ENCODE measurements around the gene CNTN1. TPM values are rescaled to one million over a fixed set of nuclear protein-coding genes. Genes with fewer than 3 reads are reported as not detected.

The CNTN1 gene
- total and polyA plus RNA-seq, 7 donors = 0.10 to 1.4 (median 0.23) TPM

- no peaks in the 10 kb centered on the region for H3K27me3 ChIP-seq (ENCODE audit: insufficient read depth in 3 of 3, low read length in 2 of 3)
- DNase-seq = no peak
- intact Hi-C loops (cut with DNase I) = no loop called here
- no peak overlapping the region for H3K27ac ChIP-seq
- TF ChIP-seq CTCF (IDR thresholded peaks at IDR 0.05) = no peak
- no peak overlapping the region for H3K4me3 ChIP-seq
- no peaks in the 10 kb centered on the region for H3K4me1 ChIP-seq
- ATAC-seq = no peak
- no peaks in the 10 kb centered on the region for H3K36me3 ChIP-seq (ENCODE audit: insufficient read depth in 1 of 2, low read depth in 1 of 2)
- H3K9me3 ChIP-seq = no peaks in the 10 kb centered on the region
These were observed 18.9 kb downstream of the CNTN1 start for GRCh38 chr12:40711121-40711520.

- no peak overlapping the region for H3K4me3 ChIP-seq
- H3K36me3 ChIP-seq (ENCODE audit: insufficient read depth in 1 of 2, low read depth in 1 of 2) = no peaks in the 10 kb centered on the region
- no peak for TF ChIP-seq CTCF (IDR thresholded peaks at IDR 0.05)
- no peaks in the 10 kb centered on the region for H3K27me3 ChIP-seq (ENCODE audit: insufficient read depth in 3 of 3, low read length in 2 of 3)
- H3K4me1 ChIP-seq = no peaks in the 10 kb centered on the region
- intact Hi-C loops (cut with DNase I) = no loop called here
- no peaks in the 10 kb centered on the region for H3K9me3 ChIP-seq
- ATAC-seq (no peak), DNase-seq (no peak)
- WGBS, 3 donors = 22 to 35% (median 29%) methylated on average over 1 of the region's 1 CpG
- H3K27ac ChIP-seq = no peak overlapping the region
These were observed 22.4 kb downstream of the CNTN1 start for GRCh38 chr12:40714636-40715035.

GRCh38 chr12:40716037-40716436 lies 23.8 kb downstream of the CNTN1 start:
- no peak for TF ChIP-seq CTCF (IDR thresholded peaks at IDR 0.05)
- DNase-seq = no peak

GRCh38 chr12:40717576-40717975 lies 25.3 kb downstream of the CNTN1 start:
- ATAC-seq (no peak), DNase-seq (no peak)
- intact Hi-C loops (cut with DNase I) = no loop called here
- WGBS, 3 donors = 68 to 76% (median 74%) methylated on average over 1 of the region's 1 CpG
- no peaks in the 10 kb centered on the region for H3K27me3 ChIP-seq (ENCODE audit: insufficient read depth in 3 of 3, low read length in 2 of 3)
- TF ChIP-seq CTCF (IDR thresholded peaks at IDR 0.05) = no peak
- no peaks in the 10 kb centered on the region for H3K36me3 ChIP-seq (ENCODE audit: insufficient read depth in 1 of 2, low read depth in 1 of 2)
- no peak overlapping the region for H3K27ac ChIP-seq
- H3K4me3 ChIP-seq = no peak overlapping the region
- H3K9me3 ChIP-seq = no peaks in the 10 kb centered on the region
- no peaks in the 10 kb centered on the region for H3K4me1 ChIP-seq

More at GRCh38 chr12:40716037-40716436, 23.8 kb downstream of the CNTN1 start:
- no peak for ATAC-seq
- no peaks in the 10 kb centered on the region for H3K9me3 ChIP-seq
- H3K4me1 ChIP-seq = no peaks in the 10 kb centered on the region
- H3K36me3 ChIP-seq (ENCODE audit: insufficient read depth in 1 of 2, low read depth in 1 of 2) = no peaks in the 10 kb centered on the region
- H3K27me3 ChIP-seq (ENCODE audit: insufficient read depth in 3 of 3, low read length in 2 of 3) = no peaks in the 10 kb centered on the region
- intact Hi-C loops (cut with DNase I) = no loop called here
- H3K27ac ChIP-seq = no peak overlapping the region
- H3K4me3 ChIP-seq = no peak overlapping the region

GRCh38 chr12:40718878-40719372 lies 26.7 kb downstream of the CNTN1 start:
- TF ChIP-seq CTCF (IDR thresholded peaks at IDR 0.05) = no peak
- Histone ChIP-seq H3K27me3 (ENCODE audit: insufficient read depth in 3 of 3, low read length in 2 of 3) (no peaks in the 10 kb centered on the region), H3K4me1 (no peaks in the 10 kb centered on the region), H3K36me3 (ENCODE audit: insufficient read depth in 1 of 2, low read depth in 1 of 2) (no peaks in the 10 kb centered on the region), H3K27ac (no peak overlapping the region), H3K4me3 (no peak overlapping the region), H3K9me3 (no peaks in the 10 kb centered on the region)
- intact Hi-C loops (cut with DNase I) = no loop called here
- ATAC-seq = no peak
- DNase-seq = no peak
- 83 to 89% (median 86%) methylated on average over 2 of the region's 2 CpGs for WGBS, 3 donors
